ENCODE results near the gene CHIC1. TPM values are rescaled to one million over a fixed set of nuclear protein-coding genes. Genes with fewer than 3 reads are reported as not detected.
A peak's percentile ranks its signal among the peaks of the same experiment; 100 is the strongest.
"Not testable (repeated sequence)": the region's sequence is repeated elsewhere in the genome, so short reads cannot be mapped to it uniquely, and the experiment has no call there.

Gene CHIC1
- 10 to 100 TPM; 18.3 to 20.7 (median 19.8) TPM for total RNA-seq
- polyA plus RNA-seq = 1 to 10 TPM; 2.5 to 3.0 (median 2.9) TPM

GRCh38 chrX:73562984-73563737 is at the start of gene CHIC1:
Gene CHIC1 (plus strand): TSS chrX:73563197. CDS start chrX:73563285, 88 bp downstream.
- TF ChIP-seq POLR2AphosphoS5 (IDR thresholded peaks at IDR 0.05) (peak in 2 of 4 donors; percentile 8 to 39), CTCF (IDR thresholded peaks at IDR 0.05) (no peak)
- intact Hi-C loops (cut with DNase I) = loop anchor here (10.0 kb wide), 1 partner anchor 972 kb away; no protein-coding TSS in a partner anchor
- no peaks in the 10 kb centered on the region for H3K36me3 ChIP-seq
- 0% methylated on average over 50 to 51 of the region's 51 CpGs for WGBS, 2 donors
- peaks cover 0 to 9% (median 0%) of the 10 kb centered on the region in 4 donors for H3K4me1 ChIP-seq
- H3K27ac ChIP-seq = peak within 1 kb of the TSS; percentile 83 to 86 (median 84)
- no peaks in the 10 kb centered on the region for H3K27me3 ChIP-seq
- DNase-seq = peak; percentile 85
- peak within 1 kb of the TSS; percentile 59 to 65 (median 63) for H3K4me3 ChIP-seq
- H3K9me3 ChIP-seq = no peaks in the 10 kb centered on the region

GRCh38 chrX:73522823-73523222 is 40.2 kb upstream of the CHIC1 start:
- H3K27me3 ChIP-seq; H3K36me3 ChIP-seq; DNase-seq; H3K27ac ChIP-seq; intact Hi-C loops (cut with DNase I); H3K9me3 ChIP-seq; H3K4me1 ChIP-seq; H3K4me3 ChIP-seq: not testable (repeated sequence)
- WGBS, 2 donors = 43 to 72% methylated on average over 2 of the region's 2 CpGs

- H3K36me3 ChIP-seq = no peaks in the 10 kb centered on the region
- no peaks in the 10 kb centered on the region for H3K27me3 ChIP-seq
- H3K27ac ChIP-seq = no peak overlapping the region
- no peaks in the 10 kb centered on the region for H3K4me1 ChIP-seq
- intact Hi-C loops (cut with DNase I) = no loop called here
- no peak for TF ChIP-seq POLR2AphosphoS5 (IDR thresholded peaks at IDR 0.05)
- TF ChIP-seq EP300 (IDR thresholded peaks at IDR 0.05) = no peak
- no peak for TF ChIP-seq CTCF (IDR thresholded peaks at IDR 0.05)
- no peak for TF ChIP-seq POLR2A (IDR thresholded peaks at IDR 0.05)
- WGBS, 2 donors = 87 to 90% methylated on average over 8 of the region's 8 CpGs
- H3K9me3 ChIP-seq = no peaks in the 10 kb centered on the region
- H3K4me3 ChIP-seq = no peak overlapping the region
- no peak for DNase-seq
Observed at GRCh38 chrX:73524906-73525305, 38.1 kb upstream of the CHIC1 start.

- no peaks in the 10 kb centered on the region for H3K4me1 ChIP-seq
- H3K36me3 ChIP-seq = no peaks in the 10 kb centered on the region
- no peak for DNase-seq
- TF ChIP-seq CTCF (IDR thresholded peaks at IDR 0.05) (no peak), POLR2AphosphoS5 (IDR thresholded peaks at IDR 0.05) (no peak)
- H3K27me3 ChIP-seq = no peaks in the 10 kb centered on the region
- WGBS, 2 donors = 36 to 57% methylated on average over 13 of the region's 13 CpGs
- no peaks in the 10 kb centered on the region for H3K9me3 ChIP-seq
- H3K4me3 ChIP-seq = no peak overlapping the region
- H3K27ac ChIP-seq = no peak overlapping the region
- intact Hi-C loops (cut with DNase I) = no loop called here
Observed at GRCh38 chrX:73525928-73526690, 36.9 kb upstream of the CHIC1 start.

GRCh38 chrX:73531655-73532054 is 31.3 kb upstream of the CHIC1 start:
- DNase-seq; H3K27ac ChIP-seq; H3K4me3 ChIP-seq; H3K4me1 ChIP-seq; H3K9me3 ChIP-seq; intact Hi-C loops (cut with DNase I); H3K36me3 ChIP-seq; H3K27me3 ChIP-seq: not testable (repeated sequence)
- WGBS, 2 donors = 92 to 94% methylated on average over 4 of the region's 4 CpGs
